ENCODE measurements around the gene CPM.

GRCh38 chr12:68924546-68924945 lies 8.4 kb downstream of the CPM start:
- TF ChIP-seq CTCF (IDR thresholded peaks at IDR 0.05; ENCODE audit: low read length) (no peak), EZH2phosphoT487 (IDR thresholded peaks at IDR 0.05; ENCODE audit: low read length) (no peak), EZH2 (optimal IDR thresholded peaks at IDR 0.05; ENCODE audit: low read depth, low read length) (no peak)

All from MM.1S (cell line).